Small intestine (tissue), 7 donors: ENCODE data around the gene ZNF277. TPM values are rescaled to one million over a fixed set of nuclear protein-coding genes. Genes with fewer than 3 reads are reported as not detected.
A peak's percentile ranks its signal among the peaks of the same experiment; 100 is the strongest.

Source experiments
- DNase-seq, 2 donors: peaks; one replicate each; pipeline versions ENCODE4 v3.0.0 to v3.0.0-alpha.2; 2013
- FAIRE-seq: peaks from 2 replicates; lab custom pipeline; 2012; peaks lifted over from hg19 to GRCh38; lab: Jason Lieb, UNC
- H3K27ac ChIP-seq, 3 donors: one replicate each; pipeline ENCODE4 v1.5.1; 2013; ENCODE audit warnings: low read length in 2 of 3, mild to moderate bottlenecking in 2 of 3, control low read depth in 1 of 3, inconsistent platforms in 1 of 3, low read depth in 1 of 3, moderate library complexity in 1 of 3
- H3K27me3 ChIP-seq, 3 donors: one replicate each; pipeline ENCODE4 v1.6.1; 2013; ENCODE audit warnings: low read length in 3 of 3, inconsistent platforms in 1 of 3; ENCODE audit not compliant: control insufficient read depth in 3 of 3, insufficient read depth in 3 of 3
- H3K36me3 ChIP-seq, 3 donors: one replicate each; pipeline ENCODE4 v1.6.1; 2013; ENCODE audit warnings: low read length in 3 of 3, inconsistent platforms in 1 of 3, low read depth in 1 of 3, mild to moderate bottlenecking in 1 of 3, moderate library complexity in 1 of 3; ENCODE audit not compliant: control insufficient read depth in 3 of 3, insufficient read depth in 2 of 3
- H3K4me1 ChIP-seq, 3 donors: one replicate each; pipeline ENCODE4 v1.6.1; 2013; ENCODE audit warnings: low read length in 2 of 3, inconsistent platforms in 1 of 3, low read depth in 1 of 3, mild to moderate bottlenecking in 1 of 3, moderate library complexity in 1 of 3; ENCODE audit not compliant: control insufficient read depth in 3 of 3, insufficient read depth in 2 of 3
- H3K4me3 ChIP-seq, 3 donors: one replicate each; pipeline ENCODE4 v1.5.1; 2013; ENCODE audit warnings: low read length in 3 of 3, control low read depth in 1 of 3, inconsistent platforms in 1 of 3, low read depth in 1 of 3, mild to moderate bottlenecking in 1 of 3, moderate library complexity in 1 of 3
- H3K9me3 ChIP-seq, 2 donors: one replicate each; pipeline ENCODE4 v1.6.1; 2013; ENCODE audit warnings: low read depth in 1 of 2, low read length in 1 of 2; ENCODE audit not compliant: control insufficient read depth in 2 of 2, insufficient read depth in 1 of 2
- WGBS, 3 donors: extraction: QIAGEN DNeasy Blood & Tissue Kit; methylation state at CpG; one replicate each; pipeline ENCODE4 v1.1.7; 2013; 5-methylcytosine and 5-hydroxymethylcytosine counted together
- polyA plus RNA-seq, 4 donors: library from polyadenylated mRNA; stranded (reverse) in 3 of 4; unstranded in 1 of 4; fragments of 200-250 nt in 3 of 4; fragments of 120-200 nt in 1 of 4; gene quantifications; one replicate each; pipeline versions ENCODE4 v1.2.1 to v1.2.3, GENCODE V29; 2013
- donor health status: healthy with polysubstance abuse.
- donor health status: control.
- donor health status: control.
- donor health status: Bipolar disorder and iron deficiency.
- donor health status: healthy.

ZNF277 gene
- polyA plus RNA-seq, 4 donors, result 15.8 to 27.2 (median 24.9) TPM

GRCh38 chr7:112331492-112331891, 125.0 kb downstream of the ZNF277 start:
- DNase-seq (peak in 1 of 2 donors; percentile 55), FAIRE-seq (no peak)
- no peaks in the 10 kb centered on the region for H3K27me3 ChIP-seq
- 36 to 62% (median 50%) methylated on average over 1 of the region's 1 CpG for WGBS, 3 donors
- no peak overlapping the region for H3K4me3 ChIP-seq
- H3K4me1 ChIP-seq, result peaks cover 0 to 4% (median 0%) of the 10 kb centered on the region in 3 donors
- H3K27ac ChIP-seq, result no peak overlapping the region
- H3K9me3 ChIP-seq, result no peaks in the 10 kb centered on the region
- peaks cover 0 to 5% (median 2%) of the 10 kb centered on the region in 3 donors for H3K36me3 ChIP-seq

DNA sequence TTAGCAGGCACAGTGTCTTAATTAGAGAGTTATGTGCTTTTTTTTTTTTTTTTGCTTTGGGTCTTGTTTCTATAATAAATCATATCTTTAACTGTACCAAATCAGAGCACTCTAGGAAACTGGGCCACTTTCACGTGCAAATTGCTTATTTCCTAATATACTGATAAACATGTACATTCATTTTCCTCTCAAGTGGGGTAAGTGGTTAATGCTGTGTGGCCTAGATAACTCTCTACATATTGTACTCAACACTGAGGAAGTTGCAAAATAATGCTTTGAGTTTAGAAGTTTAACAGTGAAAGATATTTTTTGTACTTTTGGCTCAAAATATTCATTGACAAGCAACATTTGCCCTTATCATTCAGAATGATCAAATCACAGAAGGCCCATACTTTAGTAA, 127.9 kb downstream of the ZNF277 start:
- WGBS, 3 donors, result 31 to 56% (median 45%) methylated on average over 1 of the region's 1 CpG
- FAIRE-seq (no peak), DNase-seq (no peak)
- Histone ChIP-seq H3K4me3 (no peak overlapping the region), H3K9me3 (no peaks in the 10 kb centered on the region), H3K27ac (no peak overlapping the region), H3K27me3 (no peaks in the 10 kb centered on the region), H3K36me3 (peaks cover 0 to 4% (median 2%) of the 10 kb centered on the region in 3 donors), H3K4me1 (peaks cover 0 to 4% (median 0%) of the 10 kb centered on the region in 3 donors)

- Histone ChIP-seq H3K4me3 (no peak overlapping the region), H3K4me1 (peaks cover 0 to 4% (median 0%) of the 10 kb centered on the region in 3 donors), H3K27me3 (no peaks in the 10 kb centered on the region), H3K9me3 (no peaks in the 10 kb centered on the region), H3K36me3 (peaks cover 0 to 7% (median 2%) of the 10 kb centered on the region in 3 donors), H3K27ac (no peak overlapping the region)
- WGBS, 3 donors, result 81 to 88% (median 86%) methylated on average over 2 of the region's 2 CpGs
- peak in 1 of 2 donors; percentile 8 for DNase-seq
- FAIRE-seq, result no peak
These were observed 129.8 kb downstream of the ZNF277 start for GRCh38 chr7:112336261-112336660.

- Histone ChIP-seq H3K27ac (no peak overlapping the region), H3K4me1 (no peaks in the 10 kb centered on the region), H3K4me3 (no peak overlapping the region), H3K36me3 (peaks cover 2 to 7% (median 5%) of the 10 kb centered on the region in 3 donors), H3K27me3 (no peaks in the 10 kb centered on the region), H3K9me3 (no peaks in the 10 kb centered on the region)
- DNase-seq, result no peak
- no peak for FAIRE-seq
- WGBS, 3 donors, result 90 to 95% (median 93%) methylated on average over 8 of the region's 8 CpGs
These were observed 130.6 kb downstream of the ZNF277 start for GRCh38 chr7:112336936-112337576.

GRCh38 chr7:112337892-112338291, 131.4 kb downstream of the ZNF277 start:
- H3K27ac ChIP-seq, result no peak overlapping the region
- 97 to 100% (median 98%) methylated on average over 2 of the region's 2 CpGs for WGBS, 3 donors
- H3K36me3 ChIP-seq, result peaks cover 2 to 9% (median 9%) of the 10 kb centered on the region in 3 donors
- FAIRE-seq (no peak), DNase-seq (no peak)
- no peak overlapping the region for H3K4me3 ChIP-seq
- H3K27me3 ChIP-seq, result no peaks in the 10 kb centered on the region
- no peaks in the 10 kb centered on the region for H3K4me1 ChIP-seq
- H3K9me3 ChIP-seq, result no peaks in the 10 kb centered on the region

GRCh38 chr7:112338786-112339185, 132.3 kb downstream of the ZNF277 start:
- 90 to 93% (median 92%) methylated on average over 4 of the region's 4 CpGs for WGBS, 3 donors
- H3K36me3 ChIP-seq, result peaks cover 6 to 12% (median 9%) of the 10 kb centered on the region in 3 donors
- H3K4me3 ChIP-seq, result no peak overlapping the region
- DNase-seq (no peak), FAIRE-seq (no peak)
- H3K27ac ChIP-seq, result no peak overlapping the region
- no peaks in the 10 kb centered on the region for H3K9me3 ChIP-seq
- H3K27me3 ChIP-seq, result no peaks in the 10 kb centered on the region
- no peaks in the 10 kb centered on the region for H3K4me1 ChIP-seq

- no peak for FAIRE-seq
- peaks cover 6 to 12% (median 7%) of the 10 kb centered on the region in 3 donors for H3K36me3 ChIP-seq
- WGBS, 3 donors, result 72 to 92% (median 90%) methylated on average over 2 of the region's 2 CpGs
These were observed 135.0 kb downstream of the ZNF277 start for GRCh38 chr7:112341464-112341863.

DNA sequence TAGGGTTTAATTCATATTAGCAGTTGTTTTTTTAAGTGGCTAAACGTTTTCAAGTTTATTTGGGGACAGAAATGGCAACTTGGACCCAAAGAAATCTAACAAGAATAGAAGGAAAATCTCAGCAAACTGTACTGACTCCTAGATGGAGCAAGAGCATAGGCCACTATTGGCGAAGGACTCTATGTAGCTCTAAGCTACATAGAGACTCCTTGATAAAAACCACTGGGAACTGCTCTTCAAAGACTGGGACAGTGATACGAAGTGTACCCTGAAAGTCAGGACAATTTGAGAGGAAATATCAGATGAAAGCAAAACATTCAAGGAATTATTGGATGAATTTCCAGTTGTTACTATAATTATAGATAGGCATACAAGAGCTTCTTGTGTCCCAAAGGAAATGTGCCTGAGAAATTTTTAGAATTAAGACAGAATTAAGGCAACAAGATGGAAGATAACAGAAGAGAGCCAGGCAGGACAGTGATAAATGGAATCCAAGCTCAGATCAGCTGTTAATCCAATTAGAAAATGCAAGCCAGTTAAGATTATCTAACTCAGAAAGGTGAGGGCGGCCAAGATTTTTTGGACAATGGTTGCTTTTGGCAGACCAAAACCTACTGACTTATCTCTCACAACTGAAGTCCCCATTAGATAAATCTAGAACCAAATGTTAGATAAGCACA, 140.0 kb downstream of the ZNF277 start:
- H3K4me3 ChIP-seq, result no peak overlapping the region
- no peak overlapping the region for H3K27ac ChIP-seq
- DNase-seq (no peak), FAIRE-seq (no peak)
- H3K27me3 ChIP-seq, result no peaks in the 10 kb centered on the region
- H3K9me3 ChIP-seq, result no peaks in the 10 kb centered on the region
- 80 to 90% (median 90%) methylated on average over 4 of the region's 4 CpGs for WGBS, 3 donors
- peaks cover 2 to 9% (median 5%) of the 10 kb centered on the region in 3 donors for H3K36me3 ChIP-seq
- H3K4me1 ChIP-seq, result no peaks in the 10 kb centered on the region

More at GRCh38 chr7:112341464-112341863, 135.0 kb downstream of the ZNF277 start:
- no peak for DNase-seq
- Histone ChIP-seq H3K27me3 (no peaks in the 10 kb centered on the region), H3K4me3 (no peak overlapping the region), H3K27ac (no peak overlapping the region), H3K9me3 (no peaks in the 10 kb centered on the region), H3K4me1 (no peaks in the 10 kb centered on the region)
